Measurements from ENCODE around the gene C2CD5.

GRCh38 chr12:22457085-22457484 lies 87.3 kb downstream of the C2CD5 start:
- TF ChIP-seq POLR2A (IDR thresholded peaks at IDR 0.05) (no peak), CTCF (IDR thresholded peaks at IDR 0.05) (no peak)

All from prostate gland (tissue), 2 donors.